ENCODE results near the gene RNGTT.

Gene RNGTT

DNA sequence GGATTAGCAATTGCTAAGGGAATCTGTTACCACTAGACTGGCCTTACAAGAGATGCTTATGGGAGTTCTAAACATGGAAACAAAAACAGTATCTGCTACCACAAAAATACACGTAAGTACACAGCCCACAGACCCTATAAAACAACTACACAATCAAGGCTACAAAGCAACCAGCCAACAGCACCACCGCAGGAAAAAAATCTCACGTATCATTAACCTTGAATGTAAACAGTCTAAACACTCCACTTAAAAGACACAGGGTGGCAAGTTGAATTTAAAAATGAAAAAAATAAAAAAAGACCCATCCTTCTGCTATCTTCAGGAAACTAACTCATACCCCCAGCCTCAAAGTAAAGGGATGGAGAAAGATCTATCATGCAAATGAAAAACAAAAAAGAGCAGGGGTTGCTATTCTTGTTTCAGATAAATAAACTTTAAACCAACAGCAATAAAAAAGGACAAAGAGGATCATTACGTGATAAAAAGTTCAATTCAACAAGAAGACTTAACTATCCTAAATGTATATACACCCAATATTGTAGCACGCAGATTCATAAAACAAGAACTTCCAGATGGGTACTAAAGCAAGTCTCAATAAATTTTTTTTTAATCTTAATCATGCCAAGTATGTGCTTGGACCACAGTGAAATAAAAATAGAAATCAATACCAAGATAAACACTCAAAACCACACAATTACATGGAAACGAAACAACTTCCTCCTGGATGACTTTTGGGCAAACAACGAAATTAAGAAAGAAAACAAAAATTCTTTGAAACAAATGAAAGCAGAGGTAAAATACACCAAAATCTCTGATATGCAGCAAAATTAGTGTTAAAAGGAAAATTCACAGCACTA is 52.3 kb downstream of the RNGTT start:
- no peak for DNase-seq (ENCODE audit: low spot score)

DNA sequence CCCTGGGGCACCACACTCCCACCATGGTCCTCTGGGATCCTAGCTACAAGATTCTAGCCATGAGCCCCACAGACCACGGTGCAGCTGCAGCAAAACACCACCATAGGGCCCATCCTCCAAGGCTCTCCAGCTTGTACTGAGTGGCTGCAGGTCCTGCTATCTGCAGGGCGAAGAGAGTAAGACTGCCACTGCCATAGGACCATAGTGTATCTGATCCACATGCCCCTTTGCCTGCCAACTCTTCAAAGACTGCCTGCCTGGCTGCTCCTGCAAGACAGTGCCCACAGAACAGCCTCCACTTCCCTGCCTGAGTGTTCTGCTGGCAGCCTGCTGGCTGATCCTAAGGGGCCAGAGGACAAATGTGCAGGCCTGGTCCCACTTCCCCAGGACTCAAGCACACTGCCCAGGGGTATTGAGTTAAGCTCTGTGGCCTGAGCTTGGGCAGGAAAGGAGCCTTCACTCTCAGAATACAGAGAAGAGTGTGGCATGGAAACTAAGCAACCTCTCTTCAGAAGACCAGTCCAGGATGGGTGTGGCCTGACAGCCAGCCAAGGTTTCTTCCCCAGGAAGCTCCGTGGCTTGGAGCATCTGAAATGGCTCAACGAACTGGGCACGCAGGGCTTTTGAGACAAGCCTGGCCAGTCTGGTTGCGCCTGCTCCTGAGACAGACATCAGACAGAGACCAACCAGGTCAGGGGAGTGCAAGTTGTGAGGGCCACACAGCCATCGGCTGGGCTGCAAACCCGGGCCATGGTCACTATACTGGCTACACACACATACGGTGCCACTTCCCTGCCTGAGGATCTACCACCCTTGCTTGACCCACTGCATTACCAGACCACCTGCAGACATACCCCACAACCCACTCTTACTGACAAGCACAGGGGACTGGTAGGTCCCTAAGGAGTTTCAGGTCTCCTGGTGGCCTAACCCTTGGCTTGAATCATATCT is 54.5 kb downstream of the RNGTT start:
- DNase-seq (ENCODE audit: low spot score), result no peak

DNA sequence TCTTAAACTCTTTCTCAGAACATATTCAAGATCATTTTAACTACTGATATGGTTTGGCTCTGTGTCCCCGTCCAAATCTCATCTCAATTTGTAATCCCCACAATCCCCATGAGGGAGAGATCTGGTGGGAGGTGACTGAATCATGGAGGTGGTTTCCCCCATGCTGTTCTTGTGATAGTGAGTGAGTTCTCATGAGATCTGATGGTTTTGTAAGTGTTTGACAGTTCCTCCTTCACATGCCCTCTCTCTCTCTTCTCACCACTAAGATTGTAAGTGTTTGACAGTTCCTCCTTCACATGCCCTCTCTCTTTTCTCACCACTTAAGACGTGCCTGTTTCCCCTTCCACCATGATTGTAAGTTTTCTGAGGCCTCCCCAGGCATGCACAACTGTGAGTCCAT is 56.3 kb downstream of the RNGTT start:
- DNase-seq (ENCODE audit: low spot score), result peak; percentile 9

DNA sequence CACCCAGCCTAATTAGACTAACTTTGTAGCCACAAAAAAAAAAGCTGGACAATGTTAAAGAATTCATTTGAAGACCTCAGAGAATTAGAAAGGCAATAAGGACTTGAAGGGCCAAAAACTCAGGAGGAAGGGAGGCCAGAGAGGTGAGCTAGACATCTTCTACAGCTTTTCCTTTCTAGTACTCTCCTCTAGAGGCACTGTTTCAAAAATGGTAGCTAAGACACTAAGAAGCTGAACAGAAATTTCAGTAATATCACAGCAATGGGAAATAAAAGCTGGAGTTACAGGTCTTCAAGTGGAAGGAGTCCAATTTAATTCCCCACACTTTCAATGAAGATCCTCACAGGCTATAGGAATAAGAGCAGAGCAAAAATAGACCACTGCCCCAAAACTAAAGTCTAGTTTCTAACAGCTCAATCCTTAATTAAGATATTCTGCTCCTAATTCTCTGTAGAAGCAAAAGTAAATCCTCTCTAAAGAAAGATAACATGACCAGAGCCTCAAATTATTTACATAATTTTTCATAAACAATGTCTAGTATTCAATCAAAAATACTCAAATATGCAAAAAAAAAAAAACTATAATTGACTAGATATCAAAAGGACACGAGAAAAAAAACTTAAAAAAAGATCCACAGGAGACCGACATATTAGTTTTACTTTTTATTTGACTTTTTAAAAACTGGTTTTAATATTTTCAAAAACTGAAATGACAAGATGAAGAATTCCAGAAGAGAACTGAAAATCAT is 63.7 kb downstream of the RNGTT start:
- no peak for DNase-seq (ENCODE audit: low spot score)

DNA sequence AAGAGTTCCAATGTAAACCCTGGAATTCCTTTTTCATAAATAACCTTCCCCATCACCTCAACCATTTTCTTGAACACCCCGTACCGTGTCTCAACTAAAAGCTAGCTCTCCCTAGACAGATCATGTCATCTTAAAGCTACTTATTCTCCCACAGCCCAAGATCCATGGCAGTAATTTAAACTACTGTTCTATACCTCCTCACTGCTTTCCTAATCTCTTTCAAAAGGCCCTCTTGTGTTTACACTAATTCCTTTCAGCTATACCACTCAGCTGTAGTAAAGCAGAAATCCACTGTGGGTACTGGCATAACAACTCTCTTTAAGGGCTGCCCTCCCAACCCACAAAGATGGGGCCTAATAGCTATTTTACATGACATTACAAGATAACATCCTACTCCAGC is 67.5 kb downstream of the RNGTT start:
- no peak for DNase-seq (ENCODE audit: low spot score)

DNA sequence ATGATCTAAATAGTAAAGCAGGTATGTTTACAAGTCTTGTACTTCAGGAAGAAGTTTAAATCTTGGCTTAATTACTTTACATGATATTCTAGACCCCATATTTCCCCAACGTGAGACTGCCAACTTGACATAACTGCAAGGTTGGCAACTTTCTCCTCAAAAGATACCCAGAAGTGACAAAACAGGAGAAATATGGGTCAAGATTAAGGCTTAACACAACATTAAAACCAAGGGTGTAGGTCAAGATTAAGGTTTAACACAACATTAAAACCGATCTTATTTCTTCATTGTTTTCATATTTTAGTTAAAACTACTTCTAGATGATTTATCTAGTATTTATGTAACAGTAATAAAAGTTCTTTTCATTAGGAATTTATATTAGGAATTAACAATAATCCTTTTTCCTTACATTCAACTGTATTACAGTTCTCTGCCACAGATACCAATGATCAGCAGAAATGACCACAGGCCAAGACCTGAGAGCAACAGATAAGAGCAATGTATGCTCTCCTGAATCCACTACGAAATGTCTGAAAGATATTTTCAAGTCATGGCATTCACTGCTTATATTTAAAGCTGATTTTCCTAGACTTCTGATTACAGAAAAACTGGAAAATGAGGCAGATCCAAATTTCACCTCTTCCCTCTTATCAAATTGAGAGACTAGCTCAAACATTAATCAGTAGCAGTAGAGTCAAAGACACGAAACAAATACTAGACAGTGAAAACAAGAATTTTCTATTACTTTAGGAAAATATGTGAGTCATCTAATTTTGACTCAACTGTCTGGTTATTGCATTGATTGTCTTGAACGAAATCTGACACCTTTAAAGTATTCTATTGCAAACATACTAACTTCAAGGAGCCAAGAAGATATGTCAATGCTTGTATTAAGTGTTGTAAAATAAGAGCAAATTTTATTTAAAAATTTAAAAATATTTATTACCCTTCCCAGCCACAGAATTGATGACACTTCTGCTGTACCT is 72.3 kb downstream of the RNGTT start:
- no peak for DNase-seq (ENCODE audit: low spot score)

DNA sequence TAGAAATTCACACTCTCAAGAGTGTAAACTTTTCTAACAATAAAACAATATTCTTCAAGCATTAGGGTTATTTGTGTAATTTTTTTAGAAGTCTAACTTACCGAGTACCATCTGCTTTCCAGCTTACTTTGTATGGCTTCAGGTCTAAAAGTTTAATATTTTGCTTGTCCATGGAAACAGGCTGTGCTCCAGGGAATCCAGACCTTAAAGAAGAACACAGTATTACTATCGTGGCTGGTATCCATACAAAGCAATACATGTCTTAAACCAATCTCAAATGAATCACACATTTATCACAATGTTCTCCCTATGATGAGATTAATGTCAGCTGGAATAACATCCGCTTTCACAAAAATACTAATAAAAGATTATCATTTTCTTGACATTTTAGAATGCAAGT is 73.0 kb downstream of the RNGTT start:
- DNase-seq (ENCODE audit: low spot score), result no peak

DNA sequence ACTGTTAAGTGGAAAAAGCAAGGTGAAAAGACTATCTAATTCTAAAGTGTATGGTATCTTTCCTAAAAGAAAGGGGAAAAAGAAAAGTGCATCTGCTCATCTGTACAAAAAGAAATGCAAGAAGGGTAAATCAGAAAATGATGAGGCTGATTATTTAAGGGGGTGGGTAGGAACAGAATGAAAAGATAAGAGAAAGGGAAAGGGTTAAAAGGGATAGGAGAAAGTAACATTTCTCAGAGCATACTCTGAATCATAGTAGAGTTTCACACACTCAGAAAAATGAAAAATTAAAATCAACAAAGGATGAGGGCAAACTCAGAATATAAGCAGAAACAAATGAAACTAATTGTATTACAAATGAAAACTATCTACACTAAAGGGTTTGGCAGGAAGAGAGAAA is 79.1 kb downstream of the RNGTT start:
- DNase-seq (ENCODE audit: low spot score), result no peak

DNA sequence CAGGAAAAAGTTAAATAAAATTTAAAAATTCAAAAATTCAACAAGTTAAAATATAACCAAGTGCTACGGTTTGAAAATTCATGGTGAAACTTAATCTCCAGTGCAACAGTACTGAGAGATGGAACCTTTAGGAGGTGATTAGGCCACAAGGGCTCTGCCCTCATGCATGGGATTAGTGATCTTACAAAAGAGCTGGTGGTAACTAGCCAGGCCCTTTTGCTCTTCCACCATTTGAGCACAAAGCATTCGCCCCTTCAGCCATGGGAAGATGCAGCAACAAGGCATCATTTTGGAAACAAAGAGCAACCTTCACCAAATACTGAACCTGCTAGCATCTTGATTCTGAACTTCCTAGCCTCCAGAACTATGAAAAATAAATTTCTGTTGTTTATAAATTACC is 80.9 kb downstream of the RNGTT start:
- no peak for DNase-seq (ENCODE audit: low spot score)

DNA sequence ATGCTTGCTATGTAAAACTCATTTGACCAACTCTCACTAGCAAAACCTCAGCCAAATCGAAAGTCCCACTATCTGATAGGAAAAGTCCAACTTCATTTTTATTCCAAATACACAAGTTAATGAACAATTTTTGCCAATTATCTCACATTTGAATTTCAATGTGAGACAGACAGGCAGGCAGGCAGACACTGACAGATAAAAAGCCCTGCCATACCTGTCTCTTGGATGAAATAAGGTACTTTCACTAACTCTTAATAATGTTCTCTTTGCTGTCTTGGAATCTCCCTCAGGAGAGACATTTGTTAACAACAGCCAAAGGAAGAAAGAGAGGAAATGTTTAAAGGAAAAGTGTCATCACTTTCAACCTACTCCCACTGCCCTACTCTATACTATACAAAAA is 82.0 kb downstream of the RNGTT start:
- no peak for DNase-seq (ENCODE audit: low spot score)

DNA sequence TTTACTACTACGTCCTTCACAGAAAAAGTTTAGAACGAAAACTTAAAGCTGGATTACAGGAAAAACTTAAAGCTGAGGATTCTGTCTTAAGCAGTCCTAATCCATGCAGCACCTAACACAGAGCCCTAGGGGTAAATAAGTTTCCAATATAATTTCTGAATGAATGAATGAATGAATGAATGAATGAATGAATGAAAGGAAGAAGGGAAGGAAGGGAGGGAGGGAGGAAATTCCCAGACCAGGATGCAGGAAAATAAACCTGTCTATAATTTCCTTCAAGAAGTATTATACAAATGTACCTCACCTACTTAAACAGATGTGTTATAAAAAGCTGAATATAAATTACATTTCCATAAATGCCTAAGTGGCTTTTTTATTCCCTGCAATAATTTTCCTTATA is 83.4 kb downstream of the RNGTT start:
- DNase-seq (ENCODE audit: low spot score), result no peak

DNA sequence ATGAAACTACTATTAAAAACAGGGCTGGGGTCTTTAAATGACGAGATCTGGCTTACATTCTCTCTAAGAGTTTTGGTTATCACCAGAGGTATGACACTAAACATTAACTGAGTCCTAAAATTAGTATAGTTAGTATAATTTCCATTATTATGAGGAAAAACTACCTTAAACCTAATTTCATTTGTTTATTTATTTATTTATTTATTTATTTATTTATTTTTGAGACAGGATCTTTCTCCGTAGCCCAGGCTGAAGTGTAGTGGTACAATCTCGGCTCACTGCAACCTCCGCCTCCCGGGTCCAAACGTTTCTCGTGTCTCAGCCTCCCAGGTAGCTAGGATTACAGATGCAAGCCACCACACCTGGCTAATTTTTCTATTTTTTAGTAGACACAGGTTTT is 85.5 kb downstream of the RNGTT start:
- DNase-seq (ENCODE audit: low spot score), result no peak

DNA sequence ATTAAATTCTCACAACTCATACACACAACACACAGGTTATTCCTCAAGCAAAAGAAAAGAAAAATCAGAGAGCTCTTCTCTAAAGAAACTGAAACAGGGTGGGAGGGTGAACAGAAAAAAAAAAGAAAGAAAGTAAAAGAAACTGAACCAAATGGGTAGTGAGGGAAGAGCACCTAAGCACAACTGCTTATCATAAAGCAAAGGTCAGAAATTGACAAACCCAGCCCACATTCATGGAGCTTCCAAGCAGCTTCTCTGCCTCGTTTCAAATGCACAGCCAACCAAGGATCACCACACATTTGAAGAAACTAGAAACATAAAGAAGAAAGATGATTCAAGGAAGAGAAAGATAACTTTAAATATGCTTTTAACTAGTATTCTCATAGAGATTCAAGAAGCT is 90.5 kb downstream of the RNGTT start:
- no peak for DNase-seq (ENCODE audit: low spot score)

DNA sequence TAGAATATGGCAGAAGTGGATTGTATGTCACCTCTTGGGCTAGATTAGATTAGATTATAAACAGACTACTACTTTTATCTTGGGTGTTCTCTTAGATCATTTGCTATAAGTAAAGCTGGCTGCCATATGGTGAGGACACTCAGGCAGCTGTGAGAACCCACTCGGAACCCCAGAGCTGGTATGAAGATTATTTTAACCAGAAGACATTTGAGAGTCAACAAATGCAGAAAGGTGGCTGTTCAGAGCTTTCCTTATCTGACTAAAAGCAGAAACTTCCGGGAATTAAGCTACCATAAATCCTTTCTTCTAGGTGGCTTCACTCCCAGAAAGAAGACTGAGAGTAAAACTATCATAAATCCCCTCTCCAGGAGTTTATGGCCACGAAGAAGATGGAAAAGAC is 91.9 kb downstream of the RNGTT start:
- no peak for DNase-seq (ENCODE audit: low spot score)

DNA sequence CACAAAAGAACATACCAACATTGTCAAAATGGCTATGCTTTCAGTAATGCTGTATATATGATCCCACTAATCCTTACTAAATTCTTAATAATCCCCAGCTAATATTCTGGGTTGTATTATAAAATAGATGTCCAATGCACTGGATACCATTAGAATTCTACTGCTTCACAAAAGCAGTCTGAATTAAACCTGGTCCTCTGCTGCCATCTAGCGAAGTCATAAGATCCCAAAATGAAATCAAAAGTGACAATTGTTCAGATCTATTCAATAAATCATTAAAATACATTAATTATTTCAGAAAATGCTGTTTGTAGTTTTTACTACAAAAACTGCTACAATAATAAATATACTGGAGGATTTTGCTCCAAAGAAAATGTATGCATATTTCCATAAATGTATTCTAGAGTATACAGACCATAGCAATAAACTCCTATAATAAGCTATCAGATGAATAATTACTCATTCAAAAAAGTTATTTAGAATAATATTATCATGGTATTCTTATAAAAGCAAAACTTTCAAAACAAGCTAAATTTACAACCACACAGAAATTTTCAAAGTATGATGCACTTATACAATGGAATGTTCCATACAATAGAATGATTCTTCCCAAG is 92.6 kb downstream of the RNGTT start:
- peak; percentile 57 for DNase-seq (ENCODE audit: low spot score)

DNA sequence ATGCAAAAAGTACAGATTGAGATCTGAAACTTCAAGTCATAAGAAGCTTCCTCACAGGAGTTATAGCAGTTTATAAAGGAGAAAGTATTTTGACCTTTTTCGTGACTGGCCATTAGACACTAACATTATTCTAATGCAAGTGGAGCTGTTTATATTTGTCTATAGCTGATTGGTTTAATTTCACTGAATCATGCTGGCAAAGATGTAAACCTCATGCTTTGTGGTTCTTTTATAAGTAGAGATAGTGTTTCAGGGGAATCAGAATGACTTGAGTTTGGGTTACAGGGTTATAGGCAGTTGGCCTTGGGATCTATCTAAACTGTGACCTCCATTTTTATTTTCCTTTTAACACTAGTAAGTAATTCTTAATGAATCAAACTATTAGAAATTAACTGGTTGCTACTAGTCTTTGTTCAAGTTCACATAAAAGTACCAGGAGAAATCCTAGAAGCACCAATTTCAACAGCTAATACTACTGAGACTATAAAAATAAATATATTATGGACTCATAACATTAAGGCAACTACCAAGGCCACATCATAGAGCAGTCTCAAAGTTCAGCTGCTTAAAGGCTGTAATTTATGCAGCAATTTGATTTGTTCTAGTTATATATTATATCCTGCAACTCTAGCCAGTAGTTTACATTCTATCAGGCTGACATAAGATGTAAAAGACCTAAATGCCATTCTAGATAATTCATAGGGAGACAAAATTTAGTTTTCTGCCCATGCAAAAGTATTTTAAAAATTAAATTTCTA is 94.0 kb downstream of the RNGTT start:
- no peak for DNase-seq (ENCODE audit: low spot score)

DNA sequence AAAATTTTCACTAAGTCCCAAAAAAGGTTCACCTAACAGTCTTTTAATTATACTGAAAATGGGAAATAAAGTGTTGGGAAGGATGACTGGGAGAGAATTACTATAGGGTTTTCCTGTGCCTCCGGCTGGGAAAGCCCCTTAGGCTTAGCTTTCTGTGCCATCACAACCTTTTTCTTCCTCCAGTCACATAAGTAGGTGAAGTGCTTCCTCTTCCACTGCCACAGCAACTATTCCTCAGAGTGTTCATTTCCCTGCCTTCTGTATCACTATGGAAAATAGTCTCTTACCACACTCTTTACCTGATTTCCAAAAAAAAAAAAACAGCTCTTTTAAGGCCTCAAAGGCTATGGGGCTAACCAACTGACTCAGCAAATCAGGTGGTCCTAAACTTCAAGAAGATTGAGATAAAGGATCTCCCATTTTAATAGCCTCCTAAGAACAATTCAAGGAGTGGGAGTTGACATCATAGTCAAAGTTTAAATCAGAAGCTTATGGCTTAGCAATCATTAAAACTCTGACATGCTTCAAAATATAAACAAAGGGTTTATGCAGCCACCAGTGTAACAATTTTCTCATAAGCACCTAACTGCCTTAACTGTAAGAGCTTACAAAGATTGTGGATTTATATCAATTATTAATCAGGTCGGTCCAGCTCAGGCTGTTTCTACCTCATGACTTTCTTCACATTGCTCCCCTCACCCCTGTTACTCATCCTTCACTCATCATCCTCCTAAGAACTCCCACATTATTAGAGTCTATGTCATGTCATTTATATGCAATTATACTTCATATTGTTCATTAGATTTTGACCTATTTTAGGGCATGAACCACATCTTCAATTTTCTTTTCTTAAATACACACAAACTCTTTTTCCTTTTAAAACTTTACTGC is 95.3 kb downstream of the RNGTT start:
- DNase-seq (ENCODE audit: low spot score), result peak; percentile 42

DNA sequence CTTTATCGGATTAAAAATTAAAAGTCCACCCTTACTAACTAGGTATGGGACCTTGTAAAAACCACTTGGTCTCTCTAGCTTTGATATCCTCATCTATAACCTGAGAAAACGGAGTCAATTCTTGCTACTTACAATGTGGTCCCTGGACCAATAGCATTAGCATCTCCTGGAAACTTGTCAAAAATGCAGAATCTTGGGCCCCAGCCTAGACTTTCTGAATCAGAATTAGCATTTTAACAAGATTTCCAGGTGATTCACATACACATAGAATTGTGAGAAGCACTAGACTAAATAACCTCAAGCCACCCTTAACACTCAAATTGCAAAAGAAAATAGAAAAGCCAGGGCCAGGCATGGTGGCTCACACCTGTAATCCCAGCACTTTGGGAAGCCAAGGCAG is 96.6 kb downstream of the RNGTT start:
- DNase-seq (ENCODE audit: low spot score), result no peak

DNA sequence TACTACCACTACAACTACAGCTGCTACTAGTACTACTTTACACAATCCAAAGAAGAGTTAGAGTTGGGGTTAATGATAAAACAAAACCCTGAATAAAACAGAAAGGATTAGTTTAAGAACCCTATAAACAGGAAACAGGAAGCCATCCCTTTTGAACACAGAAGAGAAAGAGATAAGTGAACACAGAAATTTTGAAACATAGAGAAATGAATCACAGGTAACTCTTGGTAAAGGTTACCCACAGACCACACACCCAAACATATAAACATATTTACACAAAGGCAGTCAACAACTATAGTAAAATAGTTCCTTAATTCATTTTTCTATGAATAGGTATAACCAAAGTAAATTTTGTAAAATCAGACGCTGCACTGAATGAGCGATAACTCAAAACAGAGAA is 98.1 kb downstream of the RNGTT start:
- DNase-seq (ENCODE audit: low spot score), result no peak
